GM18502 (cell line): Measurements from ENCODE around the gene DSCAM.

ENCODE experiments used
- ATAC-seq: cut with Tn5 transposase; IDR thresholded peaks from one replicate; pipeline ENCODE4 v1.9.1; 2021; ENCODE audit warnings: mild to moderate bottlenecking; ENCODE audit not compliant: unreplicated experiment, poor library complexity

Gene DSCAM

DNA sequence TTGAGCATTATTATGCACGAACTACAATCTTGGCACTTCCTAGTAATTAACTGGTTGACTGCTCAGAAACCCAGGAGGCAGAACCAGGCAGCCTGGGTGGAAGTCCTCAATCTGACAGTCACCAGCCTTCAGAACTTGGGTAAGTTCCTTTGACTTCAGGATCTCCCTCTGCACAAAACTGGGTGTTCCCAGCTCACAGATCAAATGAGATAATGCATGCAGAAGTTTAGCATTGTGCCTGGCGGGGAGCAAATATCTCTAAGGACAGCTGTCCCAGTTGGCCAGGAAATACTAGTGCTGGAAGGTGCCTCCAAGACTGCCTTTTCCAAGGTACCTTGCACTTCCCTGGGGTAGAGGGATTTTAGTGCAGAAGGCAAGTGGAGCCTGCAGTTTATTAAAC is 684.9 kb downstream of the DSCAM start:
- no peak for ATAC-seq

DNA sequence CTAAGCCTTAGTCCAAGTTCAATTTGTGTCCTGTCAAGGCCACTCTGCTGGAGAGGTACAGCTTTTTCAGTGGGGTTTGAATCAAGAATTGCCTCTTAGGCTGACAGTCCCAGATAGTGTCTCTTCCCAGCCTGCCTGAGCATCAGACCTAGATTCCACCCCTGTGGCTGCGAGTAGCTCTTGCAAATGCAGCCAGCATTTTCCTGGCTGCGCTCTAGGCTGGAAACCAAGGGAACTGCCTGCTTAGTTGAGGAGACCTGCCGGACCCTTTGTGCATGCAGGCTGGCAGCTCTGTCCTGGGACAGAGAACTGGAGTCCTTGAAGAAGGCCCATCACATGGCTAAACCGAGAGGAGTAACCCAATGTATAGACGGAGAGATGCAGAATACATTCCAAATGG is 686.0 kb downstream of the DSCAM start:
- ATAC-seq: no peak

DNA sequence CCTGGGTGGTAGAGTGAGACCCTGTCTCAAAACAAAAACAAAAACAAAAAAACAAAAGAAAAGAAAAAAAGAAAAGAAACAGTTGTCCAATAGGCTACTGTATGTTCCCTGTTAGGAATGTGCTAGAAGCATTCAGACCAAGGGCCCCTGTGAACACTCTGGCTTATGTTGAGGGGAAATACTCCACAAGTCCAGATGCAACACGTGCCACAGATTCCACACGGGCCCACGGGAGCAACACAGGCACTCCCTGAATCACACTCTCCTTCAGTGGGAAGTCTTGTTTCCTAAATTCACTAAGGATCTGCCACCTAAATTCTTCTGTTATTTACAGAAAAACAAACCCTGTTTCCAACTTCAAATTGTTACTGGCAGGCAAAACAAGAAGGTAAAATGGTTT is 688.6 kb downstream of the DSCAM start:
- ATAC-seq: no peak

GRCh38 chr21:40155563-40155962 is 691.4 kb downstream of the DSCAM start:
- no peak for ATAC-seq

DNA sequence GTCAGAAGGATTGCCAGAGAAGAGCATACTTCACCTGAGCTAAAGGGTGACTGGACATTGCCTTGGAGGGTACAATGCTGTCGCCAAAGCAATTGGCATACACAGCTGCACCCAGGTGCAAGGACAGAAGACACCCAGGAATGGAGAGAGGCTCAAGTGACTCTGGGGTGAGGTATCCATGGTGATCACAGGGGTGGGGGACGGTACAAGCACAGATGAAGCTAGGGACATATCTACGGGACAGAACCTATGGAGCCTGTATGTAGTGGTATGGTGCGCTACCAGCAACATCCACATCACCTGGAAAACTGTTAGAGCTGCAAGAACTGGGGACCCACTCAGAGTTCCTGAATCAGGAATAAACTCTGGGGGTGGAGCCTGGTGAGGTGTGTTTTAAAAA is 693.6 kb downstream of the DSCAM start:
- ATAC-seq: no peak

- ATAC-seq: no peak
Observed at GRCh38 chr21:40152476-40152875, 694.5 kb downstream of the DSCAM start.

DNA sequence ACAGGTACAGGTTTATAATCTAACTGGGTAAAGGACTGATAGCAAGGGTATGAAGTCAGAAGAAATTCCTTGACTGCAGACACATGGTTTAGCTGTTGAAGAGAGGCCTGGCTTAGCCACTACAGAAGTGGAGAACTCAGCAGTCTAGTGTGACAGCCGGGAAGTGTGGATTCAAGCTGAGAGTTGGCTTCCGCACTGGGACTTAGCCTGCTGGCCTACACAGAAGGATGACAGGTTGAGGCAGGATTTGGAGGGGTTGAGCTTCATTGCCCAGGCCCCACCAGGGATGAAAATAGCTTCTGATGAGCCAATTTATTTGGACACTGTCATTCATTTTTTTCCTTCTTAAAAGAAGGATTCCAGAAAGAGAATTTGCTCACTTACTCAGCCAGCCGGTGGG is 695.3 kb downstream of the DSCAM start:
- no peak for ATAC-seq

GRCh38 chr21:40146216-40146837 is 700.6 kb downstream of the DSCAM start:
- ATAC-seq: no peak

DNA sequence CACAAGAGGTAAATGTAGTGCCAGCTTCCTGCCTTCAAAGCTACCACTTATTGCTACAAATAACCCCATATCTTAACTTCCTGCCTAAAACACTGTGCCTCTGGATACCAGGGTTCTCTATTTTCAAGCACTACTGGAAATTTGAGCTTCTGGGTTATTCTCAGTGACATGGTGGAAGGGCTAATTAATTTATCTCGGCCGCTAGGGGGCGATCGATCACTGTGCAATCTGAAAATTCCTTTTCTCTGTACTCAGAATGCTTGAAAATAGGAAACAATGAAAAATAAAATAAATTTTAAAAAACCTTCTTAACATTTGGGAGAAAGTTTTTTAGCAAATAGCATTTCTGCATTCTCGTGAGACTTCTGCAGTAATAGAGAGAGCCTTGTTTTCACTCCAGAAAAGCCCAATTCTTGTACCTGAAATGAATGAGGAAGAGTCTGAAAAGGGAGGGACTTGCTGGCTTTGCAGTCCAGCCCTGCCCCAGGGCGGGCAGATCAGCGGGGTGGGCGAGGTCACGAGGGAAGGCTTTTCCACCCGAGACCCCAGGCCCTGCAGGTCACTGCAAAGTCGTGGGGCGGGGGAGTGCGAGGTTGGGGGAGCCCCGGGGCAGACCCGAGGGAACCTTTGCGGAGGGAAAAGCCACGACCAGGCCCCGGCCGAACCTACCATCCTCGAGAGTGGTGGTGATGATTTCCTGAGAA is 703.0 kb downstream of the DSCAM start:
- no peak for ATAC-seq

- ATAC-seq: no peak
Observed at GRCh38 chr21:40141621-40142020, 705.3 kb downstream of the DSCAM start.

- no peak for ATAC-seq
Observed at GRCh38 chr21:40140675-40141074, 706.3 kb downstream of the DSCAM start.

GRCh38 chr21:40139636-40140035 is 707.3 kb downstream of the DSCAM start:
- no peak for ATAC-seq

DNA sequence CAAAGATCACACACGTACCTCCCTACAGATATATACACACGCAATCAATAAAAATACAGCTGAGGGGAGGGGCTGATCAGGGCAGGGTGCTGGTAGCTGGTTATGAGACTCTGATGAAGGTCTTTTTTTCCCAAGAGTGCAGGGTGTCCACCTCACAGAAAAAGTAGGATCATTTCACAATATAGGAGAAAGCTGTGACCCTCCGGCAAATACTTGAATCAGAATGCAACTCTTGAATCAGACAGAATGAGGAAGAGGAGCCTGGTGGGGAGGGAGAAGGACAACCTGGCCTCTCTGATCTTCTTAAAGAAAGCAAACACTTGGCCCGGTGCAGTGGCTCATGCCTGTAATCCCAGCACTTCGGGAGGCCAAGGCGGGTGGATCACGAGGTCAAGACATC is 710.4 kb downstream of the DSCAM start:
- ATAC-seq: no peak

DNA sequence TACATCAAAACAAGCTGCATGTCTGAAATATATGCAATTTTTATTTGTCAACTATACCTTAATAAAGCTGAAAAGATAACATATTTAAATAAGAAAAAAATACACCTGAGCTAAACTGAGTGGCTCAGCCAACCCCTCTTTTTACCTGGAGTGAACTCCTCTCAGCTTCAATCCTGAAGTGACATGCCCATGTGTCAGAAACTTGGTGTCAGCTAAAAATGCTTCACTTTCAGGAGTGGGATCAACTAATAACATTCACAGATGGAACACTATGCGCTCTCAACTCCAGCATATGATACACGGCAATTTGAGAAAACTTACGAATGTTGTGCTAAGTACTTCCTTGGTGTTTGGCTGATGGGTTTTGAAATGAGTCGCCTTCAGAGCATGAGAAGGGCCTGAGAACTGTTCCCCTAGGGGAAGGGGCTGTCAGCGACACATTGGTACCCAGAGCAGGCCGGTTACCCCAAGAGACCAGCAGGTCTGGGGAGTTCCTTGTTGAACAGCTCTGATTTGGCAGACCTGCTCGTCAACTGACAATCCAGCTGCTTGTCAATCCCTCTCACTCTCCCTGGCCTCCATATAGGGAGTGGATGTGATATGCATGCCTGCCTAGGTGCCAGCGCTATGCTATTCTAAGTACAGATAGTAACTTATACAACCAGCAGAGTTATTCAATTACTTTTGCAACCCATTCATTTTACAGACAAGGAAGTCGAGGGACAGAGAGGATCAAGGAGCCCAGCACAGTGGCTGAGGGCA is 712.0 kb downstream of the DSCAM start:
- ATAC-seq: no peak

DNA sequence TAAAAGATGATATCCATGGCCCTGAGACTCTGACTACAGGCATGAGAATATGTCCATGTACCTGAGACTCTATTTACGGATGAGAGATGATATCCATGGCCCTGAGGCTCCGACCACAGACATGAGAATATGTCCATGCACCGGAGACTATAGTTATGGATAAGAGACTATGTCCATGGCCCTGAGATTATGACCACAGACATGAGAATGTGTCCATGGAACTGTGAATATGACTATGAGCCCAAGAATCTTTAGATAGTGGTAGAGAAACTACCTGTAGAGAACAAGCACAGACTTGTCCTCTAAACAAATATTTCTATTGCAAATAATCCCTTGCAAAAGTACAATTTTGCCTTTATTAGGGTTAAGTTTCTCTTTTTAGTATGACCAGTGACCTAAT is 716.5 kb downstream of the DSCAM start:
- ATAC-seq: no peak

DNA sequence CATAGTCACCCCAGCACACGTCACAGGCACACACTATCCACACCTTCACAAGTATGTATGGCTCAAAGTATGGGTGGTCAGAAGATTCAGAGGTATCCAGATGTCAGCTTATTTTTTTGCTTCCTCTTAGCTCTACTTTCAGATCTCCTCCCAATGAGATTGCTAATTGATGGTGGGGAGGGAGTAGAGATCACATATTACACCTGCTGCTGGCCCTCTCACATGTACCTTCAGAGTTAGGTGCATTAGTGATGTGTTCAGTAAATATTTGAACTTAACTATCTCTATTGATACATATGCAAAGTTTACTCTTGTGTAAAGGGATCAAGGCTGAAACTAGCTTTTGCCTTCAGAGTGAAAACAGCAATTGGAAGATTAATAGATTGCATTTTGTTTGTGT is 717.1 kb downstream of the DSCAM start:
- ATAC-seq: no peak

DNA sequence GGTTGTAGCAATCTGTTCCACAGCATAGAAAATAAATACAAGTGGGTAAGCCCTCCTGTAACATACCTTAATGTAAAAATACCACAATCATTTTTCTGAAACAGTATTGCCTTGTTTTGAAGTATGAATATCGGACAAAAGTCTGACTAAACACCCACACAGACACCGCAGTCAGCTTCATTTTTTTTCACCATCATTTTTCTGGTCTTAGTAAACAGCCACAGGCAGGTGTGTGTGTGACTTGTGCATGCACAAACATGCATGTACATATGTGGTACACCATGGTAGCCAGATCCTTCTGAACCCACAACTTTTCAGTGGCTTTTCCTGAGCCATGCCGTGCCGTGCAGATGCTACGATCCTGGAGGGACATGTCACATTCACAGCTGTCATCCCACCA is 718.1 kb downstream of the DSCAM start:
- no peak for ATAC-seq

- no peak for ATAC-seq
Observed at GRCh38 chr21:40120940-40121575, 725.9 kb downstream of the DSCAM start.

DNA sequence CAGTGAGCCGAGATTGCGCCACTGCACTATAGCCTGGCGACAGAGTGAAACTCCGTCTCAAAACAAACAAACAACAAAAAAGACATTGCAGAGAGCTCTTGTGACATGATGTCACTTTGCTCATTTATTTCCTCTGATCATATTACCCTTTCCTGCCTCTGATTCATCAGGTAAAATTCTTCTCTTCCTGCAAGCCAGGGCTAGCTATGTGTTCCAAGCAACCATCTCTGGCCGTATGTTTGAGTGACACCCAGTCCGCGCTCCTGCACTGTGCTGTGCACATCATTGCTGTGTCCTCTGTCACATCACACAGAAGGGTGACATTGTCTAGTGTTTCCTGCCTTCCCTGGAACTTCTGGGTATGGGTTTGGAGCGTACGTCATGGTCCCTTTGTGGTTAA is 728.4 kb downstream of the DSCAM start:
- no peak for ATAC-seq

DNA sequence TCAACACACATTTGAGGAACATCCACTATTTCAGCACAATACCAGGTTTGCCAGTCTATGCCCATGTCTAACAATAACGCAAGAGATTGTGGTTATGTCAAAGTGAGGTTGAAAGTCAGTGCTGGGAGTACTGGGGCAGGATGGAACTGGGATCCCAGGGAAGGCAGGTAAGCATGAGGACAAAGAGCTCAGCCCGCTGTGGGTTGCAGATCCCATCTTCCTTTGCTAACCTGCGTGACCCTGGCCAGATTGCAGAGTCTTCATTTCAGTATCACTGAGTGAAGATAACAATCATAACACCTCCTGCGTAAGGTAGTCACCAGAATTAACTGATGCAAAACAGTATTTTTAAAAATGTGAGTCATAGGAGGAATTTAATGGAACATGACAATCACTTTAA is 729.7 kb downstream of the DSCAM start:
- ATAC-seq: no peak

- no peak for ATAC-seq
Observed at GRCh38 chr21:40115775-40116174, 731.2 kb downstream of the DSCAM start.
